GM12878 (cell line): ENCODE measurements around the gene MPST. TPM values are rescaled to one million over a fixed set of nuclear protein-coding genes. Genes with fewer than 3 reads are reported as not detected.

ENCODE experiments used
- ATAC-seq: fragments of 200-7000 bp; cut with Tn5 transposase; 3 replicates; pipeline ENCODE4 v1.9.1; 2020; ENCODE audit warnings: mild to moderate bottlenecking, moderate library complexity
- BruUV-seq: library from RNA; stranded (reverse); fragments of 400-500 nt; replicated peaks from 2 replicates; lab custom pipeline; 2021; lab: Mats Ljungman, UMichigan
- CTCF ChIA-PET: fragments of 300-600 bp; sonication (Branson Sonifier 250); formaldehyde crosslinking; extraction: SDS; loops from one replicate; lab custom pipeline; 2021; ENCODE audit warnings: inconsistent platforms; lab: Yijun Ruan, JAX
- POLR2A ChIA-PET: fragments of 350-600 bp; formaldehyde crosslinking; extraction: SDS; loops from one replicate; lab custom pipeline; 2021; ENCODE audit warnings: inconsistent platforms; lab: Charles Lee
- RAD21 ChIA-PET: fragments of 300-600 bp; sonication (Branson Sonifier 250); formaldehyde crosslinking; loops from one replicate; lab custom pipeline; 2023; ENCODE audit warnings: antibody characterized with exemption; ENCODE audit not compliant: unreplicated experiment; lab: Charles Lee
- SMC1A ChIA-PET: fragments of 300-600 bp; sonication (Branson Sonifier 250); formaldehyde crosslinking; loops from one replicate; lab custom pipeline; 2023; ENCODE audit not compliant: unreplicated experiment, uncharacterized antibody; lab: Charles Lee
- DNase-seq: peaks from one replicate; pipeline ENCODE4 v3.0.0-alpha.2; 2011; ENCODE audit warnings: low read depth, low spot score
- FAIRE-seq: peaks from 3 replicates; lab custom pipeline; 2011; peaks lifted over from hg19 to GRCh38; lab: Jason Lieb, UNC
- H2AFZ ChIP-seq: 2 replicates; pipeline ENCODE4 v1.6.0; 2011; ENCODE audit warnings: low read depth, low read length, control low read depth; ENCODE audit not compliant: control insufficient read depth
- H3K27ac ChIP-seq: 2 replicates; pipeline ENCODE4 v1.5.1; 2011; ENCODE audit warnings: control low read depth; ENCODE audit not compliant: control insufficient read depth, insufficient read depth
- H3K27me3 ChIP-seq, 2 experiments: replicated peaks in 1 of 2; 2 replicates each; pipeline versions ENCODE4 v1.6.0 to v1.6.1; 2011; ENCODE audit warnings: low read length in 1 of 2; ENCODE audit not compliant: control insufficient read depth in 2 of 2, insufficient read depth in 2 of 2
- H3K36me3 ChIP-seq, 2 experiments: 2 replicates each; pipeline ENCODE4 v1.5.1; 2011; ENCODE audit warnings: low read length in 1 of 2; ENCODE audit not compliant: control insufficient read depth in 2 of 2, insufficient read depth in 2 of 2
- H3K4me1 ChIP-seq: 2 replicates; pipeline ENCODE4 v1.6.1; 2011; ENCODE audit warnings: mild to moderate bottlenecking, low read length, moderate library complexity, mixed read lengths; ENCODE audit not compliant: control insufficient read depth, insufficient read depth
- H3K4me2 ChIP-seq: 2 replicates; pipeline ENCODE4 v1.6.0; 2011; ENCODE audit warnings: control low read depth; ENCODE audit not compliant: control insufficient read depth, insufficient read depth
- H3K4me3 ChIP-seq: fragments of 200-600 bp; sonication (generic); 2 replicates; pipeline ENCODE4 v1.5.1; 2016
- H3K79me2 ChIP-seq: 2 replicates; pipeline ENCODE4 v1.6.0; 2011; ENCODE audit warnings: low read length; ENCODE audit not compliant: control insufficient read depth, insufficient read depth
- H3K9ac ChIP-seq: 2 replicates; pipeline ENCODE4 v1.8.0; 2011; ENCODE audit warnings: low read length, control low read depth, mixed read lengths; ENCODE audit not compliant: control insufficient read depth, insufficient read depth
- H3K9me3 ChIP-seq: replicated peaks from 3 replicates; pipeline ENCODE4 v1.5.1; 2011; ENCODE audit warnings: mild to moderate bottlenecking, low read length; ENCODE audit not compliant: control insufficient read depth, insufficient read depth
- H4K20me1 ChIP-seq: 2 replicates; pipeline ENCODE4 v1.6.0; 2011; ENCODE audit not compliant: control insufficient read depth, insufficient read depth
- E2F4 ChIP-seq: IDR thresholded peaks from 2 replicates; pipeline ENCODE4 v1.6.1; 2012; ENCODE audit warnings: low read depth, low read length, improper control_type of control experiment
- EGR1 ChIP-seq, 2 experiments: IDR thresholded peaks; 1 replicate in 1 of 2; 2 replicates in 1 of 2; pipeline ENCODE4 v1.6.1; 2011 to 2012; ENCODE audit warnings: low read depth in 2 of 2, low read length in 2 of 2, borderline replicate concordance in 1 of 2, mild to moderate bottlenecking in 1 of 2, moderate library complexity in 1 of 2
- IRF3 ChIP-seq: fragments of 450-650 bp; IDR thresholded peaks from 2 replicates; pipeline ENCODE4 v1.6.1; 2014; ENCODE audit warnings: mild to moderate bottlenecking
- RELB ChIP-seq: fragments of 450-650 bp; IDR thresholded peaks from 2 replicates; pipeline ENCODE4 v1.6.1; 2017; ENCODE audit warnings: low read depth, mild to moderate bottlenecking, moderate library complexity
- SMAD5 ChIP-seq: IDR thresholded peaks from 2 replicates; pipeline ENCODE4 v1.6.1; 2016; ENCODE audit warnings: antibody characterized with exemption, low read depth
- TCF3 ChIP-seq: IDR thresholded peaks from 2 replicates; pipeline ENCODE4 v1.6.1; 2012; ENCODE audit warnings: low read depth, mild to moderate bottlenecking, low read length, borderline replicate concordance; ENCODE audit not compliant: insufficient read depth
- WGBS: methylation state at CpG from one replicate; pipeline ENCODE4 v1.1.6; 2016; ENCODE audit warnings: low lambda C conversion rate; ENCODE audit not compliant: insufficient replicate concordance, insufficient coverage; ENCODE audit errors: missing lambda C conversion rate; 5-methylcytosine and 5-hydroxymethylcytosine counted together
- in situ Hi-C: fragments of 300-500 bp; cut with MboI; formaldehyde crosslinking; loops from 9 replicates; pipeline ENCODE4 v1.14.3; 2018; ENCODE audit warnings: mixed read lengths
- intact Hi-C: fragments of 100-400 bp; cut with micrococcal nuclease; formaldehyde crosslinking; loops from one replicate; pipeline ENCODE4 v1.14.2; 2022; ENCODE audit not compliant: unreplicated experiment
- polyA plus RNA-seq, 11 experiments: library from polyadenylated mRNA; depleted of rRNA in 4 of 11; unstranded in 6 of 11; stranded (reverse) in 5 of 11; fragments of >200 nt; fragmentation: Nextera tagmentation in 4 of 11; fragmentation: Illumina TruSeq in 1 of 11; extraction: Ambion mirVana in 4 of 11; extraction: Trizol in 1 of 11; gene quantifications; 1 replicate in 1 of 11; 2 replicates in 10 of 11; pipeline versions ENCODE4 v1.2.1 to v1.2.3, GENCODE V29; 2011 to 2016; ENCODE audit warnings: inconsistent platforms in 2 of 11, missing spikeins in 2 of 11, low read depth in 1 of 11
- total RNA-seq, 4 experiments: library from RNA; depleted of rRNA in 3 of 4; stranded (reverse); fragments of >200 nt in 3 of 4; fragmentation: Illumina TruSeq in 1 of 4; extraction: Trizol in 1 of 4; gene quantifications; 2 replicates each; pipeline versions ENCODE4 v1.2.1 to v1.2.3, GENCODE V29; 2013 to 2021

The MPST gene
- total and polyA plus RNA-seq, 10 of the 15 experiments (the other 5 are each of a cell fraction or from before 2014, with no cell fraction given): 0.95 to 88.7 (median 38.5) TPM

GRCh38 chr22:37002633-37003032 lies 16.9 kb upstream of the MPST start:
- intact Hi-C loops (no loop called here), in situ Hi-C loops (no loop called here)
- no peak overlapping the region for H3K4me3 ChIP-seq
- POLR2A ChIA-PET: no interaction called here
- CTCF ChIA-PET: no interaction called here
- no peak for TF ChIP-seq EGR1 (IDR thresholded peaks at IDR 0.05; ENCODE audit: borderline replicate concordance in 1 of 2, low read depth in 2 of 2, low read length in 2 of 2)
- TF ChIP-seq RELB: no peak
- no peak for TF ChIP-seq TCF3
- TF ChIP-seq IRF3: no peak
- TF ChIP-seq E2F4: no peak
- no peak for TF ChIP-seq SMAD5
- peaks cover 0 to 5% of the 10 kb centered on the region in 2 experiments; a peak in 2 of 4 replicates for H3K27me3 ChIP-seq
- no peak overlapping the region for H3K9ac ChIP-seq
- RAD21 ChIA-PET: no interaction called here
- no peaks in the 10 kb centered on the region for H3K36me3 ChIP-seq
- no peak overlapping the region for H3K4me2 ChIP-seq
- no TSS peak for BruUV-seq
- no peaks in the 10 kb centered on the region for H3K79me2 ChIP-seq
- DNase-seq (no peak), ATAC-seq (no peak), FAIRE-seq (no peak)
- no peaks in the 10 kb centered on the region; the same call in 2 of the 3 replicates for H3K9me3 ChIP-seq
- SMC1A ChIA-PET: no interaction called here
- H3K4me1 ChIP-seq: no peaks in the 10 kb centered on the region
- no peak overlapping the region for H3K27ac ChIP-seq
- no peaks in the 10 kb centered on the region for H4K20me1 ChIP-seq
- 41% methylated on average over 6 of the region's 7 CpGs for WGBS
- H2AFZ ChIP-seq: no peak overlapping the region
